PC-9 (cell line): ENCODE results near the gene BCR. TPM values are rescaled to one million over a fixed set of nuclear protein-coding genes. Genes with fewer than 3 reads are reported as not detected.

Experiments
- BruUV-seq: library from RNA; stranded (reverse); fragments of 400-500 nt; replicated peaks from 2 replicates; lab custom pipeline; 2021; lab: Mats Ljungman, UMichigan
- CTCF ChIA-PET: fragments of 300-600 bp; sonication (Branson Sonifier 250); formaldehyde crosslinking; loops from one replicate; lab custom pipeline; 2022; ENCODE audit warnings: antibody characterized with exemption; lab: Charles Lee
- POLR2A ChIA-PET: fragments of 300-600 bp; sonication (Branson Sonifier 250); formaldehyde crosslinking; loops from one replicate; lab custom pipeline; 2022; ENCODE audit warnings: antibody characterized with exemption; ENCODE audit not compliant: unreplicated experiment; lab: Charles Lee
- DNase-seq, 2 experiments: peaks; one replicate each; pipeline versions ENCODE4 v3.0.0 to v3.0.0-alpha.2; 2015 to 2022; ENCODE audit warnings: mixed read lengths in 1 of 2
- H2AFZ ChIP-seq: fragments of 200-600 bp; sonication (generic); 2 replicates; pipeline ENCODE4 v1.8.1; 2017; ENCODE audit warnings: antibody characterized with exemption
- H3F3A ChIP-seq: fragments of 200-600 bp; sonication (generic); 2 replicates; pipeline ENCODE4 v1.8.1; 2017; ENCODE audit warnings: antibody characterized with exemption, mild to moderate bottlenecking, low read depth; ENCODE audit not compliant: insufficient read depth
- H3K27ac ChIP-seq: fragments of 200-600 bp; sonication (generic); 2 replicates; pipeline ENCODE4 v1.6.1; 2016; ENCODE audit warnings: mixed run types
- H3K27me3 ChIP-seq: fragments of 200-600 bp; sonication (generic); 2 replicates; pipeline ENCODE4 v1.6.1; 2016; ENCODE audit warnings: low read depth, mixed run types; ENCODE audit not compliant: insufficient read depth
- H3K36me3 ChIP-seq: fragments of 200-600 bp; sonication (generic); 2 replicates; pipeline ENCODE4 v1.6.1; 2016; ENCODE audit warnings: low read depth, mixed run types
- H3K4me1 ChIP-seq: fragments of 200-600 bp; sonication (generic); replicated peaks from 2 replicates; pipeline ENCODE4 v1.6.1; 2016; ENCODE audit warnings: mixed run types; ENCODE audit not compliant: insufficient read depth
- H3K4me2 ChIP-seq: fragments of 200-600 bp; sonication (generic); 2 replicates; pipeline ENCODE4 v1.6.1; 2017; ENCODE audit warnings: mixed run types
- H3K4me3 ChIP-seq: fragments of 200-600 bp; sonication (generic); 2 replicates; pipeline ENCODE4 v1.6.1; 2016; ENCODE audit warnings: mixed run types
- H3K79me2 ChIP-seq: fragments of 200-600 bp; sonication (generic); 2 replicates; pipeline ENCODE4 v1.6.1; 2017; ENCODE audit warnings: low read depth, mixed run types
- H3K9me2 ChIP-seq: fragments of 200-600 bp; sonication (generic); 2 replicates; pipeline ENCODE4 v1.8.1; 2017; ENCODE audit warnings: mild to moderate bottlenecking; ENCODE audit not compliant: insufficient read depth
- H3K9me3 ChIP-seq: fragments of 200-600 bp; sonication (generic); 2 replicates; pipeline ENCODE4 v1.8.1; 2016; ENCODE audit warnings: low read depth; ENCODE audit not compliant: insufficient read depth
- H4K20me1 ChIP-seq: fragments of 200-600 bp; sonication (generic); 2 replicates; pipeline ENCODE4 v1.8.1; 2017; ENCODE audit not compliant: insufficient read depth
- CTCF ChIP-seq: fragments of 200-600 bp; sonication (generic); conservative IDR thresholded peaks from 2 replicates; pipeline ENCODE4 v1.6.1; 2017; ENCODE audit warnings: mixed run types, antibody characterized with exemption, mild to moderate bottlenecking, moderate library complexity
- EZH2 ChIP-seq: fragments of 200-600 bp; sonication (generic); IDR thresholded peaks from 2 replicates; pipeline ENCODE4 v1.8.0; 2017; ENCODE audit warnings: antibody characterized with exemption, low read depth
- intact Hi-C: fragments of 100-400 bp; cut with micrococcal nuclease; formaldehyde crosslinking; loops from one replicate; pipeline ENCODE4 v1.10.0; 2022; ENCODE audit not compliant: unreplicated experiment
- total RNA-seq: library from RNA; stranded (reverse); gene quantifications from 2 replicates; pipeline ENCODE4 v1.2.3, GENCODE V29; 2021

BCR gene
- total RNA-seq, 1 experiment from 2014 or later: 47.8 TPM

- Histone ChIP-seq H3K4me3 (no peak overlapping the region), H4K20me1 (peaks cover 11% of the 10 kb centered on the region; the same call in 1 of the 2 replicates), H3K9me2 (no peaks in the 10 kb centered on the region), H2AFZ (no peak overlapping the region), H3K9me3 (peaks cover 8% of the 10 kb centered on the region; the same call in 1 of the 2 replicates), H3K79me2 (peaks cover 95% of the 10 kb centered on the region), H3F3A (0 out of 2 replicates have a peak, but pooled peaks cover 3% of the 10 kb centered on the region), H3K36me3 (no peaks in the 10 kb centered on the region), H3K4me1 (peaks cover 8% of the 10 kb centered on the region), H3K4me2 (no peak overlapping the region), H3K27ac (no peak overlapping the region), H3K27me3 (no peaks in the 10 kb centered on the region)
- DNase-seq: no peak
- CTCF ChIA-PET: no interaction called here
- intact Hi-C loops: no loop called here
- POLR2A ChIA-PET: no interaction called here
- TF ChIP-seq EZH2: no peak
- TF ChIP-seq CTCF: no peak
- no TSS peak for BruUV-seq
Measured at GRCh38 chr22:23232094-23232905, 52.0 kb downstream of the BCR start.

- H3K9me3 ChIP-seq: peaks cover 4% of the 10 kb centered on the region; the same call in 1 of the 2 replicates
- no peaks in the 10 kb centered on the region for H3K9me2 ChIP-seq
- DNase-seq: no peak
- no peak for TF ChIP-seq CTCF
- no peak for TF ChIP-seq EZH2
- ChIA-PET CTCF (no interaction called here), POLR2A (no interaction called here)
- H4K20me1 ChIP-seq: peaks cover 11% of the 10 kb centered on the region; the same call in 1 of the 2 replicates
- peaks cover under 1% of the 10 kb centered on the region; the same call in 1 of the 2 replicates for H3K4me1 ChIP-seq
- no peaks in the 10 kb centered on the region for H3F3A ChIP-seq
- H3K79me2 ChIP-seq: peaks cover 93% of the 10 kb centered on the region
- H3K27me3 ChIP-seq: no peaks in the 10 kb centered on the region
- no peaks in the 10 kb centered on the region for H3K36me3 ChIP-seq
- no peak overlapping the region for H2AFZ ChIP-seq
- no TSS peak for BruUV-seq
- H3K27ac ChIP-seq: no peak overlapping the region
- no peak overlapping the region for H3K4me3 ChIP-seq
- intact Hi-C loops: no loop called here
- H3K4me2 ChIP-seq: no peak overlapping the region
Measured at GRCh38 chr22:23233084-23233531, 52.8 kb downstream of the BCR start.

GRCh38 chr22:23233752-23234408 is 53.6 kb downstream of the BCR start:
- ChIA-PET CTCF (no interaction called here), POLR2A (no interaction called here)
- Histone ChIP-seq H3K79me2 (peaks cover 93% of the 10 kb centered on the region), H4K20me1 (peaks cover 11% of the 10 kb centered on the region; the same call in 1 of the 2 replicates), H2AFZ (no peak overlapping the region), H3K27me3 (no peaks in the 10 kb centered on the region), H3K4me2 (no peak overlapping the region), H3K36me3 (no peaks in the 10 kb centered on the region), H3K4me3 (no peak overlapping the region), H3K4me1 (no peaks in the 10 kb centered on the region), H3K27ac (no peak overlapping the region), H3K9me2 (no peaks in the 10 kb centered on the region), H3F3A (no peaks in the 10 kb centered on the region), H3K9me3 (no peaks in the 10 kb centered on the region)
- intact Hi-C loops: no loop called here
- DNase-seq: no peak
- BruUV-seq: no TSS peak
- TF ChIP-seq CTCF: no peak
- no peak for TF ChIP-seq EZH2
